ENCODE data around the gene ZNF528. TPM values are rescaled to one million over a fixed set of nuclear protein-coding genes. Genes with fewer than 3 reads are reported as not detected.

ZNF528 gene
- 36.5 TPM for polyA plus RNA-seq
- long read RNA-seq, donor 1, full-length matches to known transcripts = 17 of 17 reads
- long read RNA-seq, donor 1, partial matches to known transcripts = 0 of 17 reads
- long read RNA-seq, donor 1, other reads (novel, unspliced or antisense) = 0 of 17 reads
- long read RNA-seq, donor 2, full-length matches to known transcripts = 41 of 41 reads
- long read RNA-seq, donor 2, partial matches to known transcripts = 0 of 41 reads
- long read RNA-seq, donor 2, other reads (novel, unspliced or antisense) = 0 of 41 reads
- long read RNA-seq, donor 3, full-length matches to known transcripts = 26 of 26 reads
- long read RNA-seq, donor 3, partial matches to known transcripts = 0 of 26 reads
- long read RNA-seq, donor 3, other reads (novel, unspliced or antisense) = 0 of 26 reads
- long read RNA-seq, donor 4, full-length matches to known transcripts = 3 of 3 reads
- long read RNA-seq, donor 4, partial matches to known transcripts = 0 of 3 reads
- long read RNA-seq, donor 4, other reads (novel, unspliced or antisense) = 0 of 3 reads
- long read RNA-seq, donor 5, full-length matches to known transcripts = 15 of 15 reads
- long read RNA-seq, donor 5, partial matches to known transcripts = 0 of 15 reads
- long read RNA-seq, donor 5, other reads (novel, unspliced or antisense) = 0 of 15 reads
- long read RNA-seq, donor 6, full-length matches to known transcripts = 19 of 19 reads
- long read RNA-seq, donor 6, partial matches to known transcripts = 0 of 19 reads
- long read RNA-seq, donor 6, other reads (novel, unspliced or antisense) = 0 of 19 reads
- long read RNA-seq, donor 7, full-length matches to known transcripts = 11 of 11 reads
- long read RNA-seq, donor 7, partial matches to known transcripts = 0 of 11 reads
- long read RNA-seq, donor 7, other reads (novel, unspliced or antisense) = 0 of 11 reads
- long read RNA-seq, donor 8, full-length matches to known transcripts = 25 of 25 reads
- long read RNA-seq, donor 8, partial matches to known transcripts = 0 of 25 reads
- long read RNA-seq, donor 8, other reads (novel, unspliced or antisense) = 0 of 25 reads
- long read RNA-seq, donor 9, full-length matches to known transcripts = 14 of 14 reads
- long read RNA-seq, donor 9, partial matches to known transcripts = 0 of 14 reads
- long read RNA-seq, donor 9, other reads (novel, unspliced or antisense) = 0 of 14 reads
- long read RNA-seq, donor 10, full-length matches to known transcripts = 17 of 17 reads
- long read RNA-seq, donor 10, partial matches to known transcripts = 0 of 17 reads
- long read RNA-seq, donor 10, other reads (novel, unspliced or antisense) = 0 of 17 reads
- long read RNA-seq, donor 11, full-length matches to known transcripts = 15 of 24 reads
- long read RNA-seq, donor 11, partial matches to known transcripts = 9 of 24 reads
- long read RNA-seq, donor 11, other reads (novel, unspliced or antisense) = 0 of 24 reads

- peak; percentile 93 to 95 for DNase-seq
- Histone ChIP-seq H3K4me3 (ENCODE audit: low read length) (peak within 1 kb of the TSS; percentile 90), H3K27ac (ENCODE audit: low read length) (peak within 1 kb of the TSS; percentile 74), H3K9me3 (ENCODE audit: control insufficient read depth, low read depth, low read length) (peaks cover 32% of the 10 kb centered on the region), H3K4me1 (ENCODE audit: control insufficient read depth, insufficient read depth, low read length) (no peaks in the 10 kb centered on the region), H3K36me3 (ENCODE audit: control insufficient read depth, insufficient read depth, low read length) (peaks cover 38% of the 10 kb centered on the region), H3K27me3 (ENCODE audit: control insufficient read depth, insufficient read depth, low read length) (no peaks in the 10 kb centered on the region)
- 5% methylated on average over 1 of the region's 36 CpGs for WGBS (ENCODE audit: insufficient coverage, low lambda C conversion rate)
Measured at GRCh38 chr19:52397310-52398080, at the start of gene ZNF528. Gene ZNF528, plus strand, starts transcription at chr19:52397849. Its CDS starts 4,165 bp downstream, at chr19:52402014.

GRCh38 chr19:52351512-52351911 lies 46.1 kb upstream of the ZNF528 start:
- peaks cover 57% of the 10 kb centered on the region for H3K36me3 ChIP-seq (ENCODE audit: control insufficient read depth, insufficient read depth, low read length)
- WGBS (ENCODE audit: insufficient coverage, low lambda C conversion rate) = no CpG with 5 or more reads among the region's 9 CpGs
- no peak for DNase-seq
- no peak overlapping the region for H3K4me3 ChIP-seq (ENCODE audit: low read length)
- no peaks in the 10 kb centered on the region for H3K4me1 ChIP-seq (ENCODE audit: control insufficient read depth, insufficient read depth, low read length)
- peaks cover 24% of the 10 kb centered on the region for H3K9me3 ChIP-seq (ENCODE audit: control insufficient read depth, low read depth, low read length)
- H3K27me3 ChIP-seq (ENCODE audit: control insufficient read depth, insufficient read depth, low read length) = no peaks in the 10 kb centered on the region
- H3K27ac ChIP-seq (ENCODE audit: low read length) = no peak overlapping the region

- Histone ChIP-seq H3K36me3 (ENCODE audit: control insufficient read depth, insufficient read depth, low read length) (peaks cover 15% of the 10 kb centered on the region), H3K27ac (ENCODE audit: low read length) (no peak overlapping the region), H3K27me3 (ENCODE audit: control insufficient read depth, insufficient read depth, low read length) (no peaks in the 10 kb centered on the region), H3K9me3 (ENCODE audit: control insufficient read depth, low read depth, low read length) (peaks cover 59% of the 10 kb centered on the region), H3K4me1 (ENCODE audit: control insufficient read depth, insufficient read depth, low read length) (no peaks in the 10 kb centered on the region), H3K4me3 (ENCODE audit: low read length) (no peak overlapping the region)
- 100% methylated on average over 1 of the region's 8 CpGs for WGBS (ENCODE audit: insufficient coverage, low lambda C conversion rate)
- no peak for DNase-seq
Measured at GRCh38 chr19:52366414-52366824, 31.2 kb upstream of the ZNF528 start.

- peaks cover 26% of the 10 kb centered on the region for H3K36me3 ChIP-seq (ENCODE audit: control insufficient read depth, insufficient read depth, low read length)
- no peaks in the 10 kb centered on the region for H3K27me3 ChIP-seq (ENCODE audit: control insufficient read depth, insufficient read depth, low read length)
- peaks cover 67% of the 10 kb centered on the region for H3K9me3 ChIP-seq (ENCODE audit: control insufficient read depth, low read depth, low read length)
- DNase-seq = peak; percentile 93
- WGBS (ENCODE audit: insufficient coverage, low lambda C conversion rate) = 17% methylated on average over 1 of the region's 52 CpGs
- peak within 1 kb of the TSS; percentile 97 for H3K27ac ChIP-seq (ENCODE audit: low read length)
- peak within 1 kb of the TSS; percentile 98 for H3K4me3 ChIP-seq (ENCODE audit: low read length)
- no peaks in the 10 kb centered on the region for H3K4me1 ChIP-seq (ENCODE audit: control insufficient read depth, insufficient read depth, low read length)
Measured at GRCh38 chr19:52369559-52370340, 27.9 kb upstream of the ZNF528 start, which contains the start of gene ZNF880. Gene ZNF880, plus strand, starts transcription at chr19:52369923. Its CDS starts 43 bp downstream, at chr19:52369966.

- H3K4me3 ChIP-seq (ENCODE audit: low read length) = peak overlapping the region; percentile 98
- DNase-seq = no peak
- H3K36me3 ChIP-seq (ENCODE audit: control insufficient read depth, insufficient read depth, low read length) = peaks cover 27% of the 10 kb centered on the region
- peak overlapping the region; percentile 97 for H3K27ac ChIP-seq (ENCODE audit: low read length)
- H3K4me1 ChIP-seq (ENCODE audit: control insufficient read depth, insufficient read depth, low read length) = no peaks in the 10 kb centered on the region
- no peaks in the 10 kb centered on the region for H3K27me3 ChIP-seq (ENCODE audit: control insufficient read depth, insufficient read depth, low read length)
- H3K9me3 ChIP-seq (ENCODE audit: control insufficient read depth, low read depth, low read length) = peaks cover 67% of the 10 kb centered on the region
- 60% methylated on average over 1 of the region's 7 CpGs for WGBS (ENCODE audit: insufficient coverage, low lambda C conversion rate)
Measured at GRCh38 chr19:52370341-52370710, 27.3 kb upstream of the ZNF528 start.

GRCh38 chr19:52391135-52391534 lies 6.5 kb upstream of the ZNF528 start:
- no peak overlapping the region for H3K4me3 ChIP-seq (ENCODE audit: low read length)
- H3K27ac ChIP-seq (ENCODE audit: low read length) = no peak overlapping the region
- H3K9me3 ChIP-seq (ENCODE audit: control insufficient read depth, low read depth, low read length) = peaks cover 53% of the 10 kb centered on the region
- no peak for DNase-seq
- peaks cover 16% of the 10 kb centered on the region for H3K36me3 ChIP-seq (ENCODE audit: control insufficient read depth, insufficient read depth, low read length)
- no peaks in the 10 kb centered on the region for H3K4me1 ChIP-seq (ENCODE audit: control insufficient read depth, insufficient read depth, low read length)
- WGBS (ENCODE audit: insufficient coverage, low lambda C conversion rate) = 50% methylated on average over 1 of the region's 1 CpG
- H3K27me3 ChIP-seq (ENCODE audit: control insufficient read depth, insufficient read depth, low read length) = no peaks in the 10 kb centered on the region

GRCh38 chr19:52398081-52398441 lies 412 bp downstream of the ZNF528 start:
- Histone ChIP-seq H3K36me3 (ENCODE audit: control insufficient read depth, insufficient read depth, low read length) (peaks cover 42% of the 10 kb centered on the region), H3K27ac (ENCODE audit: low read length) (peak overlapping the region; percentile 74), H3K4me1 (ENCODE audit: control insufficient read depth, insufficient read depth, low read length) (no peaks in the 10 kb centered on the region), H3K9me3 (ENCODE audit: control insufficient read depth, low read depth, low read length) (peaks cover 29% of the 10 kb centered on the region), H3K27me3 (ENCODE audit: control insufficient read depth, insufficient read depth, low read length) (no peaks in the 10 kb centered on the region), H3K4me3 (ENCODE audit: low read length) (peak overlapping the region; percentile 90)
- WGBS (ENCODE audit: insufficient coverage, low lambda C conversion rate) = 0% methylated on average over 1 of the region's 14 CpGs
- DNase-seq = peak in 1 of 2 donors; percentile 9

- Histone ChIP-seq H3K27me3 (ENCODE audit: control insufficient read depth, insufficient read depth, low read length) (no peaks in the 10 kb centered on the region), H3K27ac (ENCODE audit: low read length) (no peak overlapping the region), H3K9me3 (ENCODE audit: control insufficient read depth, low read depth, low read length) (peaks cover 32% of the 10 kb centered on the region), H3K4me1 (ENCODE audit: control insufficient read depth, insufficient read depth, low read length) (no peaks in the 10 kb centered on the region), H3K4me3 (ENCODE audit: low read length) (no peak overlapping the region), H3K36me3 (ENCODE audit: control insufficient read depth, insufficient read depth, low read length) (peaks cover 65% of the 10 kb centered on the region)
- DNase-seq = no peak
- WGBS (ENCODE audit: insufficient coverage, low lambda C conversion rate) = no CpG with 5 or more reads among the region's 6 CpGs
Measured at GRCh38 chr19:52410276-52410675, 12.6 kb downstream of the ZNF528 start.

GRCh38 chr19:52415711-52416110 lies 18.1 kb downstream of the ZNF528 start:
- DNase-seq = no peak
- peaks cover 32% of the 10 kb centered on the region for H3K9me3 ChIP-seq (ENCODE audit: control insufficient read depth, low read depth, low read length)
- no peaks in the 10 kb centered on the region for H3K4me1 ChIP-seq (ENCODE audit: control insufficient read depth, insufficient read depth, low read length)
- no peaks in the 10 kb centered on the region for H3K27me3 ChIP-seq (ENCODE audit: control insufficient read depth, insufficient read depth, low read length)
- H3K27ac ChIP-seq (ENCODE audit: low read length) = no peak overlapping the region
- H3K4me3 ChIP-seq (ENCODE audit: low read length) = no peak overlapping the region
- peaks cover 14% of the 10 kb centered on the region for H3K36me3 ChIP-seq (ENCODE audit: control insufficient read depth, insufficient read depth, low read length)
- no CpG with 5 or more reads among the region's 5 CpGs for WGBS (ENCODE audit: insufficient coverage, low lambda C conversion rate)

Measured in large intestine (tissue), 12 donors.